HL-60/S4 (cell line): ENCODE results near the gene MMEL1.

Experiments
- in situ Hi-C: fragments of 300-500 bp; cut with MboI; formaldehyde crosslinking; loops from 2 replicates; pipeline ENCODE4 v1.14.3; 2022; ENCODE audit warnings: low sequenced_read_pairs

Gene MMEL1

GRCh38 chr1:2546515-2547209 is 86.2 kb downstream of the MMEL1 start:
- in situ Hi-C loops: loop anchor here (10.0 to 25.0 kb wide), 2 partner anchors 132 to 359 kb away; partner anchors contain the start of genes FAAP20 and PEX10

DNA sequence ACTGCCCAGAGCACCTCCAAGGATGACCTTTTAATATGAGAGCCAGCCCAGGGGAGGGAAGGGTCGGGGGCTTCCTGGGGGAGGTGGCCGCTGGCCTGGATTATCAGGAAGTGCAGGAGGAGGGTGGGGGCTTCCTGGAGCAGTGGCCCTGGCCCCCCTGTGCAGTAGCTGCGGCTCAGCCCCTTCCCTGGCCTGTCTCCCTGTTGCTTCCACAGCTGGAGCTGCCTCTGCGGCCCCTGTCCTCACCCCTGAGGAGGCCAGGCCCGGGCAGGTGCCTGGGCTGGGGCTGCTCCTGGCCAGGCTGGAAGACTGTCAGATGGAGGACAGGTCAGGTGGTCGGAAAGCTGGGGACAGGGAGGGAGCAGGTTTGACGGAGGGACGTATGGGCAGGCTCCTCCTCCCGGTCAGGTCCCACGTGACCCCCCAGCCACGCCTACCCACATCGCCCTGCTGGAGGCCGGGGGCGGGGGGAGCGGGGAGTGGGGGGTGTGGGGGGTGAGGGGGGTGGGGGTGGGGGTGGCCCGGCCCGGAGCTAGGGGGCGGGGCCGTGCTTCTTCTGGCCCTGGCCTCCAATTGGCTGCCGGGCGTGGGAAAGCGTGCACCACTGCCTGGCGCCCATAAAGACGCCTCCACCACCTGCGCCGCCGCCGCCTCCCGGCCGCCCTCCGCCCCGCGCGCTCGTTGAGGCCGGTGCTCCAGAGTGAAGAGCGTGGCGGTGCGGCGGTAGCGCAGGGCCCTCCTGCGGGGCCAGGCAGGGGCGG is 86.9 kb downstream of the MMEL1 start:
- in situ Hi-C loops: loop anchor here (10.0 to 25.0 kb wide), 2 partner anchors 131 to 359 kb away; partner anchors contain the start of genes FAAP20 and PEX10

DNA sequence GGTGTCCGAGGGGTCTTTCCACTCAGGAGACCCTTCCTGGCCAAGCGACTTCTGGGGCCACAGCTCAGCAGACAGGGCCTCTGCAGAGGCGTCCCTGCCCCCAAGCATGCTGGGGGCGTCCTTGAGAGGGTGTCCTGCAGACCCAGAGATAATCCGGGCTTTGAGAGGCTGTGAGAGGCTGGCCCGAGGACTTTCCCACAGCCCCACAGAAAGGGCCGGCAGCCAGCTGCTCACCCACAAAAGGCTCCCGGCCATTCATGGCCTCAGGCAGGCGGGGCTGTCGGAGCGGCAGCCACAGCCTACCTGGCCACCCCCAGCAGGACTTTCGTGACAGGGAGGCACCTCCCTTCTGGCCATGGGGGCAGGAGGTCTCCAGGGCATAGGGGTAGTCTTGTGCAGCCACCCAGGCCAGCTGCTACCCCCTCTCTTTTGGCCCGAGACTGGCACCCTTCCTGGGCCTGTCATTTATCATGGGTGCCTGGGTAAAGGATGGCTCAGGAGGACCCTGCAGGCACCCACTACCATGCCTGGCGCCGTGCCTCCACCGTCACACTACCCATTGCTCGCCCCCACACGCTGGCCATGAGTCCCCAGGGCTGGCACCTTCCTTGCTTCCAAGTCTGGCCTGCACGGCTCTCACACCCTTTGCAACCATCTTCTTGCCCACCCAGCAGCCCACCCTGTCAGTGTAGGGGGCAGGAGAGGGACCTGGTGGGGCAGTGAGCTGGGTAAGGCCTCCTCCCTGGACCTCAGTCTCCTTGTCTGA is 87.8 kb downstream of the MMEL1 start:
- in situ Hi-C loops: loop anchor here (10.0 to 25.0 kb wide), 2 partner anchors 130 to 358 kb away; partner anchors contain the start of genes FAAP20 and PEX10

DNA sequence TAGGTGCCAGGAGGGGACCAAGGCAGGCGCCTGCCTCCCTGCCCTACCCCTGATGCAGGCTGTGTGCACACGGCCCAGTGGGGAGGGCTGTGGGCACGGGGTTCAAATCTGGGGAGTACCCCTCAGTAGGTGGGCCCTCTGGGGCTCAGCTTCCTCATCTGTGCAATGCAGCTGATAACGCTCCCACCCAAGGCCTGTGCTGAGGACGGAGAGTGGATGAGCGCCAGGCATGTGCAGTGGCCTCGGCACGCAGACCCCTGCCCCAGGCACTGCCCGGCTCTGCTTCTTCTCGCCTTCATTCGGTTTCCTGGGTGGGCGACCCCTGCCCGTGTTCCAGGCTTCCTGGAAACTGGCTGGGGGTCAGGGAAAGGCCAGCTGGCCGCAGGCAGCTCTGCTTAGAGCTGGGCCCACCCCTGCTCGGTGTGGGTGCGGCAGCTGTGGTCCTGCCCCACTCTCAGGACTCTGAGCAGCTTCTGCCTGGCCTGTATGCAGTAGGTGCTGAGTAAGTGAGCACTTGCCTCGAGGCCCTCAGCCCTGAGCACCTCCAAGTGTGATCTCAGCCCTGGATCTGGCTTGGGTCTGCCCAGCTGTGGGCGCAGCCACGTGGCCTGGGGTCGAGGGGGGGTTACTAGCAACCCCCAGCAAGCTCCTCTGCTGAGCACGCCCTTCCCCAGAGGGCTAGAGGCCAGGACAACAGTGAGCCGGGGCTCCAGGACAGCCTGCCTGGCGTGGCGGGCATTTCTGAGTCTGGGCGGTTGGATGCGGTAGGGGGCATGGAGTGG is 88.5 kb downstream of the MMEL1 start:
- in situ Hi-C loops: loop anchor here (10.0 to 25.0 kb wide), 2 partner anchors 129 to 357 kb away; partner anchors contain the start of genes FAAP20 and PEX10

DNA sequence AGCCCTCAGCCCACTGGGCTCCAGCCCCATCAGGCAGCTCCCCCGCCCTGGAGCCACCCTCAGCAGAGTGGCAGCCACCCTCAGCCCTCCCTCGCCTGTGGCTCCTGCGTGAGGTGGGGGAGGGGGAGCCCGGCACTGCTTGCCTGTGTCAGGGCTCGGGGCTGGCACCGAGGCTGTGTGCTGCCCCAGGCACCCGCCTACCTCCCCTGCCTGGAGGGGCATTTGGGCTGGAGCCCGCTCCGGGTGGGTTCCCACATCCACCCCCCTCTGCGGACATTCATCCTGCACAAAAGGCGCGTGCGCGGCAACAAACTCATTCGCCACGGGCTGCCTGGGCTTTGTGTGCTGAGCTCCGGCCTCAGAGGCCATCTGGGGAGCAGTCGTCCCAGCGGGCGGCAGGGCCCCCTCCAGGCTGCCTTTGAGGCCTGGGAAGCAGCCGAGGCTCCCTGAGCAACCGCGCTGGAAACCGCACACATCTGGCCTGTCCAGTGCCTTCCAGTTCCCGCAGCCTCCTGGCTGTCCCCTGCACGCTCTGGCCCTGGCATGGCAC is 89.2 kb downstream of the MMEL1 start:
- in situ Hi-C loops: loop anchor here (10.0 to 25.0 kb wide), 2 partner anchors 129 to 356 kb away; partner anchors contain the start of genes FAAP20 and PEX10

DNA sequence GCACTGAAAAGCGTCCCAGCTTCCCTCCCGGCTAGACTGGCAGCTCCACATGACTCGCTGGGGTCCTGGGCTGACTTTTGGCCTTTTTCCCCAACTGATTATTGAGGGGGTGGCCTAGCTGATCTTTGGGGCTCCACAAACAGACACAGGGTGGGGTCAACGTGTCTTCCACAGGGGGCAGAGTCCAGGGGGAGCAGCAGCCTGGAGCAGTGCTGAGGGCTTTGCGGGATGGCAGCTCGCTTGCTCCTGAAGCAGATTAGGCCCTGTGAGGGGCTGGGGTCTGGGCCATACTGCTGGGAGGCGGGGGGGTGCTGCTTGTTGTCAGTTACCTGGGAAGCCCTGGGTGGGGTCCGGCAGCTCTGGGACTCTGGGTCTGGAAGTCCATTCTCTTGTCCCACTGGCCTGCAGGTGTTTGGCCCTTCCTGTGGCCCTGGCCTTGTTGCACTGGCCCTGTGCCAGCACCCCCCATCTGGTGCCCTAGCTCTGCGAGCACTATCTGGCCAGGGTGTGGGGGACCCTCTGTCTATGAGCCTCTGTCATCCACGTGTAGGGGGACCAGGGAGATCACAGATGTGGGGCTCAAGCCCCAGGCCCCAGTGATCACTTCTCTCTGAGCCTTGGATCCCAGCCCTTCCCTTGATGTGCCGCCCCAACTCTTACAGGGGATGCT is 90.4 kb downstream of the MMEL1 start:
- in situ Hi-C loops: loop anchor here (10.0 to 25.0 kb wide), 2 partner anchors 128 to 355 kb away; partner anchors contain the start of genes FAAP20 and PEX10

- in situ Hi-C loops: loop anchor here (10.0 to 25.0 kb wide), 2 partner anchors 127 to 354 kb away; partner anchors contain the start of genes FAAP20 and PEX10
These were observed 91.1 kb downstream of the MMEL1 start for GRCh38 chr1:2541619-2542245.

GRCh38 chr1:2540816-2541492 is 91.9 kb downstream of the MMEL1 start:
- in situ Hi-C loops: loop anchor here (10.0 to 25.0 kb wide), 2 partner anchors 126 to 354 kb away; partner anchors contain the start of genes FAAP20 and PEX10
